ENCODE measurements around the gene ADGRV1. TPM values are rescaled to one million over a fixed set of nuclear protein-coding genes. Genes with fewer than 3 reads are reported as not detected.

The ADGRV1 gene
- total and polyA plus RNA-seq, 9 of the 15 experiments (the other 6 are each of a cell fraction or from before 2014, with no cell fraction given), result 21.7 to 156 (median 58.2) TPM

DNA sequence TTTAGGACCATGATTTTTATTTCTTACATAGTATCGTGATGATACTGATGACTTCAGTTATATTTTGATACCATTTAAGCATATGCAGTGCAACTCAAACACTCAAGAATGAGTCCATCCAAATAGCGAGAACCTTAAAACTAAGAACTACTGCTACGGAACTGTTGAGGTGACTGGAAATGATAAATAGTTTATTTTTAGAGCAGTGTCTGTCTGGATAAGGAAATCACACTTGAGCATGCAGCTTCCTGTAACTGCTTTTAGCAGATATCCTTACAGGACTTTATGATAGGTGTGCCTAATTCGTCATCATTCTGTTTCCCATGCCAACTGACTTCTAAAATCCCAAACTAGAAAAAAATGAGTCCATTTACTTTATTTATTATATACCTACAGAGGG, 85.5 kb downstream of the ADGRV1 start (continued):
- TF ChIP-seq ZBTB26 (CRISPR knock-in tag; IDR thresholded peaks at IDR 0.05), result no peak
- TF ChIP-seq BHLHE40 (IDR thresholded peaks at IDR 0.05; ENCODE audit: low read length), result peak; percentile 80
- TF ChIP-seq, protein P1, sequence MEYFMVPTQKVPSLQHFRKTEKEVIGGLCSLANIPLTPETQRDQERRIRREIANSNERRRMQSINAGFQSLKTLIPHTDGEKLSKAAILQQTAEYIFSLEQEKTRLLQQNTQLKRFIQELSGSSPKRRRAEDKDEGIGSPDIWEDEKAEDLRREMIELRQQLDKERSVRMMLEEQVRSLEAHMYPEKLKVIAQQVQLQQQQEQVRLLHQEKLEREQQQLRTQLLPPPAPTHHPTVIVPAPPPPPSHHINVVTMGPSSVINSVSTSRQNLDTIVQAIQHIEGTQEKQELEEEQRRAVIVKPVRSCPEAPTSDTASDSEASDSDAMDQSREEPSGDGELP (CRISPR knock-in tag; IDR thresholded peaks at IDR 0.05; ENCODE audit: borderline replicate concordance), result no peak
- TF ChIP-seq, protein P2, sequence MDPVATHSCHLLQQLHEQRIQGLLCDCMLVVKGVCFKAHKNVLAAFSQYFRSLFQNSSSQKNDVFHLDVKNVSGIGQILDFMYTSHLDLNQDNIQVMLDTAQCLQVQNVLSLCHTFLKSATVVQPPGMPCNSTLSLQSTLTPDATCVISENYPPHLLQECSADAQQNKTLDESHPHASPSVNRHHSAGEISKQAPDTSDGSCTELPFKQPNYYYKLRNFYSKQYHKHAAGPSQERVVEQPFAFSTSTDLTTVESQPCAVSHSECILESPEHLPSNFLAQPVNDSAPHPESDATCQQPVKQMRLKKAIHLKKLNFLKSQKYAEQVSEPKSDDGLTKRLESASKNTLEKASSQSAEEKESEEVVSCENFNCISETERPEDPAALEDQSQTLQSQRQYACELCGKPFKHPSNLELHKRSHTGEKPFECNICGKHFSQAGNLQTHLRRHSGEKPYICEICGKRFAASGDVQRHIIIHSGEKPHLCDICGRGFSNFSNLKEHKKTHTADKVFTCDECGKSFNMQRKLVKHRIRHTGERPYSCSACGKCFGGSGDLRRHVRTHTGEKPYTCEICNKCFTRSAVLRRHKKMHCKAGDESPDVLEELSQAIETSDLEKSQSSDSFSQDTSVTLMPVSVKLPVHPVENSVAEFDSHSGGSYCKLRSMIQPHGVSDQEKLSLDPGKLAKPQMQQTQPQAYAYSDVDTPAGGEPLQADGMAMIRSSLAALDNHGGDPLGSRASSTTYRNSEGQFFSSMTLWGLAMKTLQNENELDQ (CRISPR knock-in tag; IDR thresholded peaks at IDR 0.05; ENCODE audit: borderline replicate concordance), result no peak
- TF ChIP-seq SMC3 (conservative IDR thresholded peaks at IDR 0.05; ENCODE audit: insufficient read depth, low read depth, low read length), result no peak
- TF ChIP-seq CHCHD3 (CRISPR knock-in tag; IDR thresholded peaks at IDR 0.05), result no peak
- no peak for TF ChIP-seq CUX1 (CRISPR knock-in tag; IDR thresholded peaks at IDR 0.05)
- TF ChIP-seq PHB2 (IDR thresholded peaks at IDR 0.05; ENCODE audit: low read depth), result peak; percentile 93
- TF ChIP-seq TAF7 (tag; IDR thresholded peaks at IDR 0.05), result no peak

Measured in K562 (cell line).